NCI-H1105 (cell line): ENCODE data around the gene PHYHD1.
"Not testable (repeated sequence)": the region's sequence is repeated elsewhere in the genome, so short reads cannot be mapped to it uniquely, and the experiment has no call there.

Experiments used
- DNase-seq: peaks from one replicate; lab custom pipeline; 2025; lab: John Stamatoyannopoulos, UW

The PHYHD1 gene

GRCh38 chr9:128921881-128922763 lies 1.3 kb downstream of the PHYHD1 start:
- DNase-seq = no peak

- no peak for DNase-seq
These were observed 2.7 kb downstream of the PHYHD1 start for GRCh38 chr9:128923493-128923883.

DNA sequence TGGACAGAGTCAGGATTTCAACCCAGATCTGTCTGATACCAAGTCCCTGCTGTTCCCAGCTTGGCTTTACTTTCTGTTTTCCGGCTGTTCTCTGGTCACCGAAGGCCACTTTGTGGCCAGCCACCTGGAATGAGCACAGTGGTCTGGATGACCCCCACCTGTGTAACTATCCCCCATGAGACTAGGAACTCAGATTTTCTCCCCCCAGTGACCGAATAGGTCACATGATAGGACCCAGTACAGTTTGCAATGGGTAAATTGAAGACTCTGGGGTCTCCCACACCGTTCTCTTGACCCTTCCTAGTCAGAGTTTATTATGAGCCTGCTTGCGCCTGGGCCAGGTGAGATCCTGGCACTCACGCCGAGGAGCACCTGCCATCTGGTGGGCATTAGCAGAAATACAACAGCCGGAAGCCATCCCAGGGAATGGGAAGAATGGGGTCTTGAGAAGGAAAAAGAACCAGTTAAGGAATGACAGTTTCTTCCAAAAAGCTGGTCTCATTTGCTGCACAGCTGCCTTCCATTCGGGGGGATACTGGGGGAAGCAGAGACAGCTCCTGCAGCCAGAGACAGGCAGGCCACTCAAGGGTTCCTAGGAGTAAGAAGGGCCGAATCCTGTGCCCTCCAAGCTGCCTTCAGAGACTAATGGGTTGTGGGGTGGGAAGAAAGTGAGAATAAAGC lies 7.1 kb downstream of the PHYHD1 start:
- peak; percentile 22 for DNase-seq

DNA sequence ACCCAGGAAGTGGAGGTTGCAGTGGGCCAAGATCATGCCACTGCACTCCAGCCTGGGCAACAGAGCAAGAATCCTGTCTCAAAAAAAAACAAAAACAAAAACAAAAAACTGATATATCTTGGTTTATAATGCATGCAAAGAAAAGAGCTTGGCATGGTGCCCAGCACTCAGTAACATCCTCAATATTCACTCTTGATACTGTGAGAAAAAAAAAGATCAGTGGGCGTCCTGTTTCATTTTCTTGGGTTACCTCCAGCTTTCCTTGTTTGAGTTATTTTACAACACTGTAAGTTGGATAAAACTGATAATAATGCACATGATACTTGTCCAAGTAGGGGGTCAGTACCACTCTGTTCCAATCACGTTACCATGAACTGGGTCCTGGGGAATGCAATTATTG lies 7.8 kb downstream of the PHYHD1 start:
- DNase-seq = no peak

DNA sequence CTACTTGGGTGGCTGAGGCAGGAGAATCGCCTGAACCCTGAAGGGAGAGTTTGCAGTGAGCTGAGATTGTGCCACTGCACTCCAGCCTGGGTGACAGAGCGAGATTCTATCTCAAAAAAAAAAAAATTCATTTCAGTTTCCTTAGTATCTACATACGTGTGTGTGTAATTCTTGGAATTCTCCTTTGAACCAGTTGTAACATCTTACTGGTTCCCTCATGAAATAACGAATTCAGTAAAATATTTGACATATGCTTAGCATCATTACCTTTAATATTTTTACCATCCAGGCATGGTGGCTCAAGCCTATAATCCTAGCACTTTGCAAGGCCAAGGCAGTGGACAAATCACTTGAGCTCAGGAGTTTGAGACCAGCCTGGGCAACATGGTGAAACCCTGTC lies 8.8 kb downstream of the PHYHD1 start:
- DNase-seq = no peak

DNA sequence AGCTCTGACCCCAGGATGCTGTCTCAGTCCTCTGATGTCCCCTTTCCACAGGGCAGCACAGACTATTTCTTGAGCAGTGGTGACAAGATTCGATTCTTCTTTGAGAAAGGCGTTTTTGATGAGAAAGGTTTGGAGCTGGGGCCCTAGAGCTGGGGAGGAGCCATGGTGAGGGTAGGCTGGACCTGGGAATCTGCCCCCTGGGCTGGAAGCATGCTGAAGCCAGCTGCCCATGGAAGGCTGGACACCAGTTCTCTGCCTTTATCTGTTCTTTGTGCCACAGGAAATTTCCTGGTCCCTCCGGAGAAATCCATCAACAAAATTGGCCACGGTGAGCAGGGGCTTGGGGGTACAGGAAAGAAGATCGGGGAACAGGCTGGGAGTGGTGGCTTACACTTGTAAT lies 12.9 kb downstream of the PHYHD1 start:
- no peak for DNase-seq

GRCh38 chr9:128936171-128936865 lies 15.5 kb downstream of the PHYHD1 start:
- no peak for DNase-seq

DNA sequence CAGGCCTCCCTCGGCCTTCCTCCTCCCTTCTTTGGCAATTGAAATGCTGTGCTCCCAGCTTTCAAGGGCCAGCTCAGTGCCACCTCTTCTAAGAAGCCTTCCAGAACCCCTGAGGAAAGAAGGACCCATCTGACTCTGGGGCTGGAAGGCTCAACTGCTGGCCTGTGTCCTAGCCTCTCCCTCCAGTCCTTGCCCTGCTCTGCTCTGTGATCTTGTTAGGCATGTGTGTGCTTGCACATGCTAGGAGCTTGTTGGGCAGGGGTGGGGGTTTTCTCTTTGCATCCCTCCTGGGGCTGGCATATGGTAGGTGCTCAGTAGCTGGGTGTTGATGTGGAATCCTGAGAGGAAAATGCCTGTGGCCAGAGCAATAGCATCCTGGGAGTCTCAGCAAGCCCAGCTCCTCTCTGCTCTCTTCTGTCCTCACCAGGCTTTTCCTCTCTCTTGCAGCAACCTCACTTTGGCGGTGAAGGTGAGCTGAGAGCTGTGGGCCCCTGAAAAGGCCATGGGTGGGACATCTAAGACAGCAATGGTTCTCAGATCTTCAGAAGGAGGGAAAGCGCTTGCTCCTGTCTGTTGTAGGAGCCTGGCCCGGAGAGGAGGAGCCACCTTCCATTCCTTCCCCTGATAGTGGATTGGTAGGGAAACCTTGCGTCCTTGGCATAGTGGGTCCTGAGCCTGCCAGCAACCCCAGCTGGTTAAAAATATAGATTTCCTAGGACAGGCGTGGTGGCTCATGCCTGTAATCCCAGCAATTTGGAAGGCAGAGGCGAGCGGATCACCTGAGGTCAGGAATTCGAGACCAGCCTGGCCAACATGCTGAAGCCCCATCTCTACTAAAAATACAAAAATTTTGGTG lies 16.8 kb downstream of the PHYHD1 start:
- no peak for DNase-seq

DNA sequence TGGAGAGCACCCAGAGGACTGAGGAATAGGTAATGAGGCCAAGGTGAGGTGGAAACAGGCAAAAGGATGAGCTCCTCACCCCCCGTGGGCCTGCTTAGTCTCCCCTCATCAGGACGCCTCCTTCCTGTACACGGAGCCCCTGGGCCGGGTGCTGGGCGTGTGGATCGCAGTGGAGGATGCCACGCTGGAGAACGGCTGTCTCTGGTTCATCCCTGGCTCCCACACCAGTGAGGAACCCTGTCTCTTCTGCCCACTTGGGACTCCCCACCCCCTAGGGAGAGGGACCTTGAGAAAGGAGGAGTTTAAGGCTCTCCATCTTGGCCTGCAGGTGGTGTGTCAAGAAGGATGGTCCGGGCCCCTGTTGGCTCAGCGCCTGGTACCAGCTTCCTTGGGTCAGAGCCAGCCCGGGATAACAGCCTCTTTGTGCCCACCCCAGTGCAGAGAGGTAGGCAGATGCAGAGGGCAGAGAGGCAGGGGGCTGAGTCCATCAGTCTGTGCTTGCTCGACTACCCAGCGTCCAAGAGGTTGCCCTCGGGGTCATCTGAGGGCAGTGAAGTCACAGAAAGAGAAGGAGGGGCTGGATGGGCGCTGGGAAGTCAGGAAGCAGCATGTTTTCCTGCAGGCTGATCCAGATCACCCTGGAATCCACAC lies 19.6 kb downstream of the PHYHD1 start:
- no peak for DNase-seq

DNA sequence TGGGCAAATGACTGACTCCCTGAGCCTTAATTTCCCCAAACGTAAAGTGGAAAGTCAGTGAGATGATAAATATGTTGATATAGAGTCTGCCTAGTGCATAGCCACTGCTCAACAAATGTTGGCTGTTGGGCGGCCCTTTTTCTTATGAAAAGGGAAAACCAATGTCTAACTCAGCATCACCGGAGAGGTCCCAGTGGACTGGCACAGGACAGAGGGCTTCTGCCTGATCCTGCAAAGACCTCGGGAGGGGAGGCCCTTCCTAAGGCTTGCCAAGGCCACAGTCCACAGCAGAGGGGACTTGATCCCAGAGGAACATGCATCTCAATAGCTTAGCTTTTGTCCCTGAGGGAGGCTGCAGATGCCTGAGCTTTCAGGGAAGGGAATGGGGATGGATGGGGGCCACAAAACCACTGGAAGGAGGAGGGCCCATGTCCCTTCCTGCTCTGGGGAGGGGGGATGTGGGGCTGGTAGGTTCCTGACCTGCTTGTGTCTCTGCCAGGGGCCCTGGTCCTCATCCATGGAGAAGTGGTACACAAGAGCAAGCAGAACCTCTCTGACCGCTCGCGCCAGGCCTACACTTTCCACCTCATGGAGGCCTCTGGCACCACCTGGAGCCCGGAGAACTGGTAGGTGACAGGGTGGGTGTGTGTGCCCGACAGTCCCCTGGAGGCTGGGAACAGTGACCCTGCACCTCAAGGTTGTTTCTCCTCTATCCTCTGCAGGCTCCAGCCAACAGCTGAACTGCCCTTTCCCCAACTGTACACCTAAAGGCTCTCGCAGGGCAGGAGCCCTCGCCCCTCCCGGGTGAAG lies 20.4 kb downstream of the PHYHD1 start:
- DNase-seq = no peak

- no peak for DNase-seq
These were observed 23.2 kb downstream of the PHYHD1 start for GRCh38 chr9:128943832-128944620.

- not testable (repeated sequence) for DNase-seq
These were observed 24.2 kb downstream of the PHYHD1 start for GRCh38 chr9:128944966-128945365.

DNA sequence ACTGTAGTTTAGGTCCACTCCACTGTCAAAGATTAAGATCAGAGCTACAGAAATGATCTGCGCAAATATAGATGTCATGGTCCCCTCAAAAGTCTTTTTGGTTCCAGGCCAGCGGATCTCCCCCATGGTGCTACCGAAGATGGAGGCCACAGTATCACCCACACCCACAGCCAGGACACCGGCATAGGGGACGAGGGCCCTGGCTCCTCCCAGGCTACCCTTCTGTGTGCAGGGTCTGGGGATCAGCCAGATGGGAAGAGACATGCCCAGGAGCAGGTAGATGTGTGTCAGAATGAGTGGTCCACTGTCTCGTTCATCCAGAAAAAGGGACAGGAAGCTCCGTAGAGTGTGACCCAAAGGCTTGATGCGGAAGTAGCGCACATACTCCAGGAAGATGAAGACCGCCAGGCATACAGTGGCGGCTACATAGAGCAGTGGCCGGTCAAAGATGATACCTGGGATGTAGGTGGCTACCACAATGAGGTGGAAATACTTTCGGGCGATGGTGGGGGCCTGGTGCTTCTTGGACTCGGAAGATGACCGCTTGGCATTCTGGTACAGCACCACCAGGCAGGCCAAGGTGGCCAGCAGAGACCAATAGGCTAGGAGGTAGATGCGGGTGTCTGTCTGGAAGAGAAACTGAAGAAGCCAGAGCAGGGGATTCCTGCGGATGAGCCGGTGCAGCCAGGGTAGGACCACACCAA lies 25.2 kb downstream of the PHYHD1 start:
- DNase-seq = no peak

GRCh38 chr9:128946571-128947276 lies 25.9 kb downstream of the PHYHD1 start:
- no peak for DNase-seq

DNA sequence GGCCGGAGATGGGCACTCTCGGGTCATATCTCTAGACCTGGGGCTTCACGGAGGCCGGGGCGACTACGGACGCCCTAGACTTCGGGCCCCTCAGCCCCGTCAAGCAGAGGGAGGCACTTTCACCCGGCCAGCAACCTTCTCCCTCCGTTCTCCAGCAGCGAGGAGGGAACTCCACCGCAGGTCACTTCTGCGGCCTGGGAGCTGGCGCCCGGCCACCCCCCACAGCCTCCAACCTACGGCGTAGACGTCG lies 26.4 kb downstream of the PHYHD1 start:
- no peak for DNase-seq

DNA sequence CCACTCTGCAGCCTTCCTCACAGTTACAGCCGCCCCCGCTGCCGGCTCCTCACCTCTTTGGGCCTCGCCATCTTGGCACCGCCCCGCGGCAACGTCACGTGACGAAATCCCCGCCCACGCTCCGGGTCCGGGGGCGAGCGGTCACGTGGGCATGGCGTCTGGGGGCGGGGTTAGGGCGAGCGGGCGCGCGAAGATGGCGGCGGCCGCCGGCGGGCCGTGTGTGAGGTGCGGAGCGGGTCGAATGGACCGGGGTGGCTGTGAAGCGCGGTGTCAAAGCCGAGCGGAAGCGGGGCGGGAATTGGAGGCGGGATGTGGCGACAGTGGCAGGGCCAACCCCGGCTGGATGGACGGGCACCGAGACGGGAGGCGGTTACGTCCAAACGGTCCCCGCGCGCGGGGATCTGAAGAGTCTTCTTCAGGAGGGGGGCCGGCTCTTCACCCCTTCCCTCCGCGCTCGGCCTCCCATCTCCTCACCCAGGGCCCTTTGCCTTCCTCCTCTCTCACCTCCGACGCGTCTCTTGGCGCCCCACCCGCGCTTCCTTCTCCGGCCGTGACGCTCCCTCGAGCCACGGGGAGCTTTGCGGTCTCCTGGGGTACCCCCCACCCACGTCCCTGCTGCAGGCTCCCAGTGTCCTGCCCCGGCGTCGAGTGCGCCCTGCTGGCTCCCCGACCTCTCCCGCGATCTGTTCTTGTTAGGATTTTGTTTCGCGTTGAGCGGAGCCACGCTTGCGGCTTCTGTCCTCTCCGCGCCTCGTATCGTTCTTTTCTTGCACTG lies 26.9 kb downstream of the PHYHD1 start, which contains the start of the genes DOLK and NUP188:
Gene DOLK (minus strand): TSS at position 77 of the 775 bp plus-strand sequence. CDS start 300 bp downstream, outside the sequence.
Gene NUP188 (plus strand): TSS at position 173 of the 775 bp plus-strand sequence. CDS start 21 bp downstream, at position 194.
- DNase-seq = peak; percentile 90

DNA sequence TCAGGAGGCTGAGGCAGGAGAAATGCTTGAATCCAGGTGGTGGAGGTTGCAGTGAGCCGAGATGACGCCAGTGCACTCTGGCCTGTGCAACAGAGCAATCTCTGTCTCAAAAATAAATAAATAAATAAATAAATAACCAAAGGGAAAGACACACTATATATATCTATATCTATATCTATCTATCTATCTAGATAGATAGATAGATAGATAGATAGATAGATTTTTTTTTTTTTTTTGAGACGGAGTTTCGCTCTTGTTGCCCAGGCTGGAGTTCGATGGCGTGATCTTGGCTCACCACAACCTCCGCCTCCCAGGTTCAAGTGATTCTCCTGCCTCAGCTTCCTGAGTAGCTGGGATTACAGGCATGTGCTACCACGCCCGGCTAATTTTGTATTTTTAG lies 40.6 kb downstream of the PHYHD1 start:
- not testable (repeated sequence) for DNase-seq

- DNase-seq = no peak
These were observed 48.7 kb downstream of the PHYHD1 start for GRCh38 chr9:128969491-128969890.
